ENCODE data around the gene PCDHGA3. TPM values are rescaled to one million over a fixed set of nuclear protein-coding genes. Genes with fewer than 3 reads are reported as not detected.
"Not testable (repeated sequence)": the region's sequence is repeated elsewhere in the genome, so short reads cannot be mapped to it uniquely, and the experiment has no call there.

PCDHGA3 gene
- total and polyA plus RNA-seq, 2 donors (not counting 1 experiment from before 2014, with no cell fraction given), result 1.4 to 2.8 TPM

- peak; percentile 40 to 67 for DNase-seq (ENCODE audit: low read depth in 2 of 2)
- H3K36me3 ChIP-seq (ENCODE audit: control insufficient read depth, insufficient read depth, low read length), result no peaks in the 10 kb centered on the region
- peak within 1 kb of the TSS; percentile 7 to 57 (median 42) for H3K4me3 ChIP-seq (replicated peaks in 1 of 4; ENCODE audit: control extremely low read depth in 1 of 4, insufficient read depth in 1 of 4, low read depth in 3 of 4, low read length in 4 of 4)
- H3K27me3 ChIP-seq (ENCODE audit: control insufficient read depth, insufficient read depth, low read length), result no peaks in the 10 kb centered on the region
- H3K4me2 ChIP-seq (ENCODE audit: extremely low read depth, insufficient read depth, low read length), result peak within 1 kb of the TSS; percentile 53
- TF ChIP-seq CTCF (conservative IDR thresholded peaks at IDR 0.05 in 1 of 2, IDR thresholded peaks at IDR 0.05 in 1 of 2; ENCODE audit: low read depth in 1 of 2, low read length in 2 of 2) (peak; percentile 45 to 56), EZH2 (IDR thresholded peaks at IDR 0.05; ENCODE audit: low read length, missing control alignments) (no peak)
- no peaks in the 10 kb centered on the region for H3K9me3 ChIP-seq (ENCODE audit: control insufficient read depth, insufficient read depth, low read depth, low read length)
- peak within 1 kb of the TSS; percentile 50 for H2AFZ ChIP-seq (ENCODE audit: low read length)
- no peak within 1 kb of the TSS for H3K9ac ChIP-seq (ENCODE audit: insufficient read depth, low read length)
- no peak within 1 kb of the TSS for H3K27ac ChIP-seq (ENCODE audit: insufficient read depth, low read length)
- H3K79me2 ChIP-seq (ENCODE audit: control insufficient read depth, insufficient read depth, low read length), result no peaks in the 10 kb centered on the region
- H3K4me1 ChIP-seq (ENCODE audit: control insufficient read depth, extremely low read depth, insufficient read depth, low read length), result no peaks in the 10 kb centered on the region
- H4K20me1 ChIP-seq (ENCODE audit: control insufficient read depth, extremely low read depth, insufficient read depth, low read length), result no peaks in the 10 kb centered on the region
Observed at GRCh38 chr5:141330299-141331080, 13.1 kb upstream of the PCDHGA3 start, which contains the start of gene PCDHGA1. Gene PCDHGA1, plus strand, starts transcription at chr5:141330514.

DNA sequence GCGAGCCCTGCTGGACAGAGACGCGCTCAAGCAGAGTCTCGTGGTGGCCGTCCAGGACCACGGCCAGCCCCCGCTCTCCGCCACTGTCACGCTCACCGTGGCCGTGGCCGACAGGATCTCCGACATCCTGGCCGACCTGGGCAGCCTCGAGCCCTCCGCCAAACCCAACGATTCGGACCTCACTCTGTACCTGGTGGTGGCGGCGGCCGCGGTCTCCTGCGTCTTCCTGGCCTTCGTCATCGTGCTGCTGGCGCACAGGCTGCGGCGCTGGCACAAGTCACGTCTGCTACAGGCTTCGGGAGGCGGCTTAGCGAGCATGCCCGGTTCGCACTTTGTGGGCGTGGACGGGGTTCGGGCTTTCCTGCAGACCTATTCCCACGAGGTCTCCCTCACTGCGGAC is 11.1 kb upstream of the PCDHGA3 start:
- H3K27me3 ChIP-seq (ENCODE audit: control insufficient read depth, insufficient read depth, low read length); H3K36me3 ChIP-seq (ENCODE audit: control insufficient read depth, insufficient read depth, low read length); H3K27ac ChIP-seq (ENCODE audit: insufficient read depth, low read length); H3K4me2 ChIP-seq (ENCODE audit: extremely low read depth, insufficient read depth, low read length); H3K4me1 ChIP-seq (ENCODE audit: control insufficient read depth, extremely low read depth, insufficient read depth, low read length); H3K9me3 ChIP-seq (ENCODE audit: control insufficient read depth, insufficient read depth, low read depth, low read length); H3K4me3 ChIP-seq (replicated peaks in 1 of 4; ENCODE audit: control extremely low read depth in 1 of 4, insufficient read depth in 1 of 4, low read depth in 3 of 4, low read length in 4 of 4); DNase-seq (ENCODE audit: low read depth in 2 of 2); H3K79me2 ChIP-seq (ENCODE audit: control insufficient read depth, insufficient read depth, low read length); H4K20me1 ChIP-seq (ENCODE audit: control insufficient read depth, extremely low read depth, insufficient read depth, low read length); H2AFZ ChIP-seq (ENCODE audit: low read length); H3K9ac ChIP-seq (ENCODE audit: insufficient read depth, low read length): not testable (repeated sequence)

- Histone ChIP-seq H3K9me3 (ENCODE audit: control insufficient read depth, insufficient read depth, low read depth, low read length) (peaks cover 2% of the 10 kb centered on the region), H3K36me3 (ENCODE audit: control insufficient read depth, insufficient read depth, low read length) (no peaks in the 10 kb centered on the region), H3K4me2 (ENCODE audit: extremely low read depth, insufficient read depth, low read length) (peak within 1 kb of the TSS; percentile 59), H3K4me3 (replicated peaks in 1 of 4; ENCODE audit: control extremely low read depth in 1 of 4, insufficient read depth in 1 of 4, low read depth in 3 of 4, low read length in 4 of 4) (peak within 1 kb of the TSS; percentile 30 to 57 (median 52)), H3K79me2 (ENCODE audit: control insufficient read depth, insufficient read depth, low read length) (no peaks in the 10 kb centered on the region), H3K27ac (ENCODE audit: insufficient read depth, low read length) (no peak within 1 kb of the TSS), H2AFZ (ENCODE audit: low read length) (peak within 1 kb of the TSS; percentile 73), H3K27me3 (ENCODE audit: control insufficient read depth, insufficient read depth, low read length) (peaks cover 5% of the 10 kb centered on the region), H3K4me1 (ENCODE audit: control insufficient read depth, extremely low read depth, insufficient read depth, low read length) (no peaks in the 10 kb centered on the region), H4K20me1 (ENCODE audit: control insufficient read depth, extremely low read depth, insufficient read depth, low read length) (no peaks in the 10 kb centered on the region), H3K9ac (ENCODE audit: insufficient read depth, low read length) (peak within 1 kb of the TSS; percentile 30)
- TF ChIP-seq CTCF (conservative IDR thresholded peaks at IDR 0.05 in 1 of 2, IDR thresholded peaks at IDR 0.05 in 1 of 2; ENCODE audit: low read depth in 1 of 2, low read length in 2 of 2), result peak; percentile 56 to 64
- TF ChIP-seq EZH2 (IDR thresholded peaks at IDR 0.05; ENCODE audit: low read length, missing control alignments), result no peak
- peak; percentile 48 to 65 for DNase-seq (ENCODE audit: low read depth in 2 of 2)
Observed at GRCh38 chr5:141338538-141339306, 4.9 kb upstream of the PCDHGA3 start, which contains the start of gene PCDHGA2. Gene PCDHGA2, plus strand, starts transcription at chr5:141338760.

DNA sequence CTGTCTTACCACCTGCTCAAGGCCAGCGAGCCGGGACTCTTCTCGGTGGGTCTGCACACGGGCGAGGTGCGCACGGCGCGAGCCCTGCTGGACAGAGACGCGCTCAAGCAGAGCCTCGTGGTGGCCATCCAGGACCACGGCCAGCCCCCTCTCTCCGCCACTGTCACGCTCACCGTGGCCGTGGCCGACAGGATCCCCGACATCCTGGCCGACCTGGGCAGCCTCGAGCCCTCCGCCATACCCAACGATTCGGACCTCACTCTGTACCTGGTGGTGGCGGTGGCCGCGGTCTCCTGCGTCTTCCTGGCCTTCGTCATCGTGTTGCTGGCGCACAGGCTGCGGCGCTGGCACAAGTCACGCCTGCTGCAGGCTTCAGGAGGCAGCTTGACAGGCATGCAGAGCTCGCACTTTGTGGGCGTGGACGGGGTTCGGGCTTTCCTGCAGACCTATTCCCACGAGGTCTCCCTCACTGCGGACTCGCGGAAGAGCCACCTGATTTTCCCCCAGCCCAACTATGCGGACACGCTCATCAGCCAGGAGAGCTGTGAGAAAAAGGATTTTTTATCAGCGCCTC is 2.8 kb upstream of the PCDHGA3 start:
- DNase-seq (ENCODE audit: low read depth in 2 of 2); H3K4me1 ChIP-seq (ENCODE audit: control insufficient read depth, extremely low read depth, insufficient read depth, low read length); H2AFZ ChIP-seq (ENCODE audit: low read length); H4K20me1 ChIP-seq (ENCODE audit: control insufficient read depth, extremely low read depth, insufficient read depth, low read length); H3K9ac ChIP-seq (ENCODE audit: insufficient read depth, low read length); H3K9me3 ChIP-seq (ENCODE audit: control insufficient read depth, insufficient read depth, low read depth, low read length); H3K27ac ChIP-seq (ENCODE audit: insufficient read depth, low read length); H3K4me3 ChIP-seq (replicated peaks in 1 of 4; ENCODE audit: control extremely low read depth in 1 of 4, insufficient read depth in 1 of 4, low read depth in 3 of 4, low read length in 4 of 4); H3K79me2 ChIP-seq (ENCODE audit: control insufficient read depth, insufficient read depth, low read length); H3K4me2 ChIP-seq (ENCODE audit: extremely low read depth, insufficient read depth, low read length); H3K36me3 ChIP-seq (ENCODE audit: control insufficient read depth, insufficient read depth, low read length): not testable (repeated sequence)
- peaks cover 11% of the 10 kb centered on the region for H3K27me3 ChIP-seq (ENCODE audit: control insufficient read depth, insufficient read depth, low read length)

All from fibroblast of lung (primary cell).